CD4-positive, alpha-beta T cell treated with Interleukin-6 for 4 hours (primary cell): ENCODE data around the gene PIGU.
"Not testable (repeated sequence)": the region's sequence is repeated elsewhere in the genome, so short reads cannot be mapped to it uniquely, and the experiment has no call there.

ENCODE experiments used
- DNase-seq: peaks from one replicate; pipeline ENCODE4 v3.0.0-alpha.2; 2020; ENCODE audit warnings: mixed read lengths

The PIGU gene

GRCh38 chr20:34618676-34619075 is 58.2 kb downstream of the PIGU start:
- no peak for DNase-seq

GRCh38 chr20:34616913-34617312 is 60.0 kb downstream of the PIGU start:
- not testable (repeated sequence) for DNase-seq

GRCh38 chr20:34615477-34615876 is 61.4 kb downstream of the PIGU start:
- DNase-seq: no peak

DNA sequence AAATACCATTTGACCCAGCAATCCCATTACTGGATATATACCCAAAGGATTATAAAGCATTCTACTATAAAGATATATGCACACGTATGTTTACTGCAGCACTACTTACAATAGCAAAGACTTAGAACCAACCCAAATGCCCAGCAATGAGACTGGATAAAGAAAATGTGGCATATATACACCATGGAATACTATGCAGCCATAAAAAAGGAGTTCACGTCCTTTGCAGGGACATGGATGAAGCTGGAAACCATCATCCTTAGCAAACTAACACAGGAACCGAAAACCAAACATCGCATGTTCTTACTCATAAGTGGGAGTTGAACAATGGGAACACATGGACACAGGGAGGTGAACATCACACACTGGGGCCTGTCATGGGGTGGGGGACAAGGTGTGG is 64.9 kb downstream of the PIGU start:
- not testable (repeated sequence) for DNase-seq

GRCh38 chr20:34607066-34607465 is 69.8 kb downstream of the PIGU start:
- DNase-seq: no peak

DNA sequence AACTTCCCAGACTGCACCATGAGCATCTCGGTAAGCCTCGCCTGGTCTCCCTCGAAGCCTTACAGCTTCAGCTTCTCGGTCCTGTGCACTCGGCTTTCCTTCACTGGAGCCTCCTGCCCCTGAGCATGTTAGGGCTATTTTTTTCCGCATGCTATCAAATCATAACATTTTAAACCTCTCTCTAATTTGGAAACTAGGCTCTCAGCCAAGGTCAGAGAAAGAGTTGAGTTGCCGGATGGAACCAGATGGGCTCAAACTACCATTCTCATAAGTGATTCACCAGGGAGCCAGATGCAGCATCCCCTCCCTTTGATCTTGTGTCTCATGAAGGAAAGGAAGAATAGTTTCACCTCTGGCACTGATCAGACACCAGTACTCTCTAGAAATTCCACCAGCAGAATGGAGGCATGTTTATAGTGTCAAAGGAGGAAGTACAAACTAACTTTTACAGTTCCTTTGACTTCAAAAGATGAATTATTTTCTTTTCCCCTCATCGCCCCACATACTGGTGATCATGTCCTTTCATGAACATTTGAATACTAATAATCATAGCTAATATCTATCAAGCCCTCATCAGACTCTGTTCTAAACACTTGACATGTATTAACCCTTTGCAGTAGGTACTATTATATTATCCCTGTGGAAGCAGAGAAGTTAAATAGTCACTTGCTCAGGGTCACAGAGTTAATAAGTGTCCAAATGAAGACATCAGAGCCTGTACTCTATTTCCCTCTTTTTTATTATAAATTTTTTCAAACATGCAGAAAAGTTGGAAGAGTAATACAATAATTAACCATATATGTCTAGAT is 71.7 kb downstream of the PIGU start:
- DNase-seq: no peak

DNA sequence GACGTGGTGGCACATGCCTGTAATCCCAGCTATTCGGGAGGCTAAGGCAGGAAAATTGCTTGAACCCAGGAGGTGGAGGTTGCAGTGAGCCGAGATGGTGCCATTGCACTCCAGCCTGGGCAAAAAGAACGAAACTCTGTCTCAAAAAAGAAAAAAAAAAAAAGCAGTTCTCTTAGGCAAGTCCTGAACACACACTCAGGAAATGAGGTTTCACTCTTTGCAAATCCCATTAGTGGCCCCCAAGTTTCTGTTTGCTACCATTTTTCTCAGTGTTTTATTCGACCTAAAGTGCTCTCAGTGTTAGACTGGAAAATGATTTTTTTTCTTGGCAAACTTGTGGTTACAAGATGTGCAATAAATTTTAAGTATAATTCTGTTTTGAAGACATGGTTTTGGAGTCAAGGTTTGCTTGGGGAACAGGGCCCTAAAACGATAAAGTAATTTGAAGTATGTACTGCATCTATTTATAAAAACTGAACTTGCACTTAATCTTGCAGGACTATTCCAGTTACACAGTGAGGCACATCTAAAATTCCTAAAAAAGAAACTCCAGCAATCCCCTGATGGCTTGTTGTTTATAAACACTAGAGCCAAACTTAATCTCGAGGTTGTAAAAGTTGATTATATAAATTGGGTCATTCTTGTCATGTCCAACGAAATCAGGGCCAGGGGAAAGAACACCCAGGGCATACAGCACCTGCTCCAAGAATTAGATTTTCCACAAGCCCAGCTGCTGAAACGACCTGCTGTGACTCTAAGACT is 75.8 kb downstream of the PIGU start:
- no peak for DNase-seq

- DNase-seq: no peak
These were observed 81.3 kb downstream of the PIGU start for GRCh38 chr20:34595377-34596184.

DNA sequence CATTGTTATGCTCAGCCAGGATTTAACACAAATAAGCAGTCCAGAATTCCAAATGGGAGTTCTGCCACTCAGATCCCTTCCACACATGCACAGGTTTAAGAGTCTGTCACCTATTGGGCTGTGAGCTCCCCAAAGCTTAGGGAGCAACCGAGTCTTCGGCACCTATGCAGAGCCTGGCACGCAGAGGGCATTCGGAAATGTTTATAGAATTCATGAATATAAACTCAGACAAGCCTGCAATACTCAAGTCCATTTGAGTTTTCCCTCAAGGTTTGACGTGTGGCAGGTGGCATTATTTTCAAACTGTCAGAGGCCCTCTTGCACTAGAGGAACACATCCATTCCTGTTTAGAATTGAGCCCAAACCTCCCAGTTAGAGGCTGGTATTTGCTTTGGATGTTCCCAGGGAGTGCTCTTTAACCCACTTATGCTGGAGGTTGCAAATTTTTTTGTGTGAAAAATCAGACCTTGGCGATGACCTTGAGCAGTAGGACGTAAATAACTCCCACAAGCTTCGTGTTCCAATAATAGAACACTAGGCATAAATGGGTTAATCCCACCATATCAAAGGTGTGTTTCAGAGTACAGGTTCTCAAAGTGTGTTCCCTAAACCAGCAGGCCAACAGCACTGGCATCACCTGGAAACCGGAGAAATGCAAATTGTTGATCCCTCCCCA is 90.3 kb downstream of the PIGU start:
- no peak for DNase-seq

GRCh38 chr20:34585019-34585418 is 91.9 kb downstream of the PIGU start:
- no peak for DNase-seq

GRCh38 chr20:34583544-34583943 is 93.3 kb downstream of the PIGU start:
- no peak for DNase-seq

DNA sequence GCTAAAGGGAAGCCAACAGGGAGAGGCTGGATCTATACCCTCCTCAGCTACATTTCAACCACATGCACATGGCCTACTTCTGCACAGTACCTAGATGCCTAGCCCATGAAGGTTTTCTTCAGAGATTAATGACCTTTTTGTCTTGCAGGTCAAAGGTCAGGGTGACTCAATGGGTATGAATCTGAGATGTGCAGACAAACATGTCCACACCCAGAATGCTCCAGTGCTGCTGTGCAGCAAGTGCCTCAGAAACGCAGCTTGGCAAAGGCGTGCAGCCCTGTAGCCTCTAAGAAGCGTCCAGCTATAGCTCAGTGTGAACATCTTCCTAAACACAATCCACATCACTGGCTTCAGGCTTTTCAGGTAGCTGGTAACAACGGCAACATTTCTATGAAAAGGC is 94.0 kb downstream of the PIGU start:
- DNase-seq: no peak

GRCh38 chr20:34582221-34582620 is 94.7 kb downstream of the PIGU start:
- no peak for DNase-seq

- no peak for DNase-seq
These were observed 95.3 kb downstream of the PIGU start for GRCh38 chr20:34581341-34582184.

DNA sequence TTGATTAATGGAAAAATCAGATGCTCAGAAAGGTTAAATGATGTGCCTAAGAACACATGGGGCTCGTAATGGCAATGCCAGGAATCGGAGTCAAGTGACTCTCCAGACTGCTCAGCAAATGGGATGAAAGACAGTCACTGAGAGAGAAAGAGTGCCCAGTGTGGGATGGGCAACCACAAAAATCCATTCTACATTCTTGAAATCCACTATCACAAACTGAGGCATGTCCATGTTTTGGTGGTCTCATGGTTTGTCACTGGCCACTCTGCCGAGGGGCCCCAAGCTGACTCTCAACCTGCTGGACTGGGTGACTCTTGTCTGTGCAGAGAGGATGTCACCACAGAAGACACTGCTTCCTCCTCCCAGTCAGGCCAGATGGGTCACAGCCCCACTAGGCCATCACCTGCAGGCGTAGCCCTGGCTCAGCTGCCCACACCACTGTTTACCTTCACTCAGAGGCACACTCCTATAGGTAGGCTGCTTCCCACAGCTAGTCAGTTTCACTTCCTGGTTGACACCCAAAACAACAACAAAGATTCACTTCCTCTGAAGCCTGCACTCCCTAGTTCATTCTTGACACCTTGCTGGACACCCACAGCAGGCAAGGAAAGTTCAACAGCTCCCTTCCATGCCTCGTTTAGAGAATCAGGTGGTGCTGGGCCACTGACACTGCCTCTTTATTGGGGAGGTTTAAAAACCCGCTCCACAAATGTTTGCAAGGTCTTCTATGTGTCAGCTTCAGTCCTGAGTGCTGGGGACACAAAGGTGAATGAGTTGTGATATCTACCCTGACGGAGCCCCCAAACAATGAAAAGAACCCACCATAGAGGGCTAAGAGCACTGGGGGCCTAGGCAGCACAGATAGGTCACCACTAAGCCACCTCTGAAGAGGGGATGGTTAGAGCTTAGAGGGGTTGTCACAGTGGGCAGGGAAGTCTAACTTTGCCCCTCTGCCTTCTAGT is 96.6 kb downstream of the PIGU start:
- DNase-seq: no peak

- DNase-seq: no peak
These were observed 97.5 kb downstream of the PIGU start for GRCh38 chr20:34579191-34579978.

GRCh38 chr20:34578521-34578920 is 98.4 kb downstream of the PIGU start:
- DNase-seq: no peak

DNA sequence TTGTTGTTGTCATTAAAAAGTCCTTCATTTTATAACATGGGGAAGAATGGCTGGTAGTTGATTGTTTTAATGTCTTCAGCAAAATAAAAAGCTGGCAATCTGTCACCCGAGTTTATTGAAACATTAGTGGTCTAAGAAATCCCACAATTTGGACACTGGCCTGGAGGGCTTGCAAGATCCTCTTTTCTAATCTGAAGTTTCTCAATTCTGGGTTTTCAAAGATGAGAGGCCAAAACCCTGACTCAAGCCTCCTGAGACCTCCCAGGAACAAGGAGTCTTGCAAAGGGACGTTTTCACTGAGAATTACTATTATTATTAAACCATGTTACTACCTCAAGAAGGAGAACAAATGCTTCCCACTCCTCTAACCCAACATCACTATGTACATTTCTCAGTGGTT is 98.9 kb downstream of the PIGU start:
- no peak for DNase-seq

DNA sequence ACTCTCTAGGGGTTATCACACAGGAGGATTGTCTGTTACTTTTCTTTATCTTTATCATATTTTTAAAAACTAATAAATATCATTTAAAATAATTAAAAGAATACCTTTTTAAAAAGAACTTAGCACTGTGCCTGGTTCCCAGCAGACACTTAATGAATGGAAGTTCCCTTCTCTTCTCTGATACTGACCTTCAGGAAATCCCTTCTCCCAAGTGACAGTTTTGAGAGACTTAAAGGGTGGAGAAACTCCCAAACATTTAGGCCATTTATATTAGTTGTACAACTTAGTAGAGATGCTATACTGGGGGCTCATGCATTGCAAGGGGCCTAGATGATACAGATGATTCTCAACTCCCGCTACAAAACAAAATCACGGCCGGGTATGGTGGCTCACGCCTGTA is 99.8 kb downstream of the PIGU start:
- no peak for DNase-seq

- no peak for DNase-seq
These were observed 101.1 kb downstream of the PIGU start for GRCh38 chr20:34575756-34576155.
